SKM-1 treated with dmso at 0.1 percent for 144 hours (cell line): ENCODE measurements around the gene THRSP.
"Not testable (repeated sequence)": the region's sequence is repeated elsewhere in the genome, so short reads cannot be mapped to it uniquely, and the experiment has no call there.

Experiments
- DNase-seq: peaks from one replicate; lab custom pipeline; 2025; ENCODE audit not compliant: unreplicated experiment; lab: John Stamatoyannopoulos, UW

THRSP gene

DNA sequence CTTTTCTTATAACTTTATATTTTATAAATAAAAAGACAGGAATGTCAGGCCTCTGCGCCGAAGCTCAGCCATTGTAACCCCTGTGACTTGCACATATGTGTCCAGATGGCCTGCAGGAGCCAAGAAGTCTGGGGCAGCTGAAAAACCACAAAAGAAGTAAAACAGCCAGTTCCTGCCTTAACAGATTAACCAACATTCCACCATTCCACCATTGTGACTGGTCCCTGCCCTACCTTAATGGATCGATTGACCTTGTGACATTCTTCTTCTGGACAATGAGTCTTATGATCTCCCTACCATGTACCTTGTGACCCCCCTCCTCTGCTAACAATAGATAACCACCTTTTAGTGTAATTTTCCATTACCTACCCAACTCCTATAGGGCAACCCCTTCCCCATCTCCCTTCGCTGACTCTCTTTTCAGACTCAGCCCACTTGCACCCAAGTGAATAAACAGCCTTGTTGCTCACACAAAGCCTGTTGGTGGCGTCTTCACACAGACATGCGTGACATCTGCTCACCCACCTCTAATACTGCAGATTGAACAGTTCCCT, 22.9 kb downstream of the THRSP start:
- not testable (repeated sequence) for DNase-seq

DNA sequence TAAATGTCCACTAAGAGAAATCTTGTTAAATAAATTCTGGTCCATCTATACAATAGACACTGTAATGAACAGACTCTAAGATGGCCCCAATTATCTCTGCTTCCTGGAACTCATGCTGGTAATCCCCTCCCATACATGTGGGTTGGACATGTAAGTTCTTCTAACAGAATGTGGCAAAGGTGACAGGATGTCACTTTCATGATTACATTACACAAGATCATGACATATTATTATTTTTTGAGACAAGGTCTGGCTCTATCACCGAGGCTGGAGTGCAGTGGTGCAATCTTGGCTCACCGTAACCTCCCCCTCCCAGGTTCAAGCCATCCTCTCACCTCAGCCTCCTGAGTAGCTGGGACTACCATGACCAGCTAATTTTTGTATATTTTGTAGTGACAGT, 30.6 kb downstream of the THRSP start:
- no peak for DNase-seq

DNA sequence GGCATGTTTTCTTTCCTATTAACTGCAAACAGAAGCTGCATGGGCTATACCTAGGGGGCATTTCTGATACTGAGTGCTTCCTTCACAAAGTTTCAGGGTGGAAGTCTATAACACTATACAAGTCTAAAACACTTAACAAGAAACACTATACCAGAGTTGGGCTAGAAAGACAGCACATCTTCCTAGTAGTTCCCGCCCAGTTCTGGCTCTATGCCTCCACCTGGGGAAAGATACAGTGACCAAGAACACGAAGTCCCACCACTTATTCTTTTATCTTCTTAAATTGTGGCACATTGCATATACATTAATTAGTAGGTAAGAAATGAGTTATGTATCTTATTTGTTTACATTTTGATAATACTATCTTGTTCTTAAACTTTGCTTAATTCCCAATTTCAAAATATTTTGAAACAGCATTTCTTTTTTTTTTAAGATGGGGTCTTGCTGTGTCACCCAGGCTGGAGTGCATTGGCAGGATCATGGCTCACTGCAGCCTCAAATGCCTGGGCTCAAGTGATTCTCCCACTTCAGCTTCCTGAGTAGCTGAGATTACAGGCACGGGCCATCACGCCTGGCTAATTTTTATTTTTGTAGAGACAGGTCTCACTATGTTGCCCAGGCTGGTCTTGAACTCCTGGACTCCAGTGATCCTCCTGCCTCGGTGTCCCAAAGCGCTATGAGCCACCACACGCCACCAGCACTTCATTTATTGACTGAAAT, 34.2 kb downstream of the THRSP start:
- DNase-seq, result no peak

DNA sequence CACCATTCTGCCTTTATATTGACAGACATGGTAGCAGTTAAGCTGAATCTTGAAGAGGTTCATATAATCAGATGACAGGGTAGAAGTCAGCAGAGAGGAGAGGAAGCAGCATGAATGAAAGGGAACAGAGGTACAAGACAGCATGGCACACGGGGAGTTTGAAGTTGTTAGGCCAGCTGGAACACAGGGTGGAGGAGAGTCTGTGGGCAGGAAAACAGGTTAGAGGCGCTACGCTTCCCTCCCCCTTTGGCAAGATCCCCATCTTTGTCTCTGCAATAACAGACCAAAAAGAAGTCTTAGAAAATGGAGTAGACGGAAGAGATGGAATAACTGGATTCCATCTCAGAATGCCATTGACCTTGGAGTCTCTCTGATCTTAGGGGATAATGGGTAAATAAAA, 36.0 kb downstream of the THRSP start:
- no peak for DNase-seq

DNA sequence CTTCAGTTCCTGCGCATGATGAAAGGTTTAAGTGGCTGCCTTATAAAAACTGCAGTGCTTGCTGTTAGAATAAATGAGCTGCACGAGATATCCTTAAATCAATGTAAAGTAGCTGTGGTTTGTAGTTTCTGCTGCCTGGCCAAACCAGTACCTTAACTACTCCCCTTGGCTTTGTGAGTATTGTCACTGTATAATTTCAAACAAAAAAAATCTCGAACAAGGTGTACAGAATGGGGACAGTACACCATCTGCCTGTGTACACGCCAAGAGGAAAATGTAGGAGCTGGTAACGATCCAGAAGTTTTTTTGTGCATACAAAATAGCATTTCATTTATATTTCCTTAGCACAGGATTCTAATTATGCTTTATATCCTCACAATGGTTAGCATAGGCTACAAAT, 36.6 kb downstream of the THRSP start:
- no peak for DNase-seq

DNA sequence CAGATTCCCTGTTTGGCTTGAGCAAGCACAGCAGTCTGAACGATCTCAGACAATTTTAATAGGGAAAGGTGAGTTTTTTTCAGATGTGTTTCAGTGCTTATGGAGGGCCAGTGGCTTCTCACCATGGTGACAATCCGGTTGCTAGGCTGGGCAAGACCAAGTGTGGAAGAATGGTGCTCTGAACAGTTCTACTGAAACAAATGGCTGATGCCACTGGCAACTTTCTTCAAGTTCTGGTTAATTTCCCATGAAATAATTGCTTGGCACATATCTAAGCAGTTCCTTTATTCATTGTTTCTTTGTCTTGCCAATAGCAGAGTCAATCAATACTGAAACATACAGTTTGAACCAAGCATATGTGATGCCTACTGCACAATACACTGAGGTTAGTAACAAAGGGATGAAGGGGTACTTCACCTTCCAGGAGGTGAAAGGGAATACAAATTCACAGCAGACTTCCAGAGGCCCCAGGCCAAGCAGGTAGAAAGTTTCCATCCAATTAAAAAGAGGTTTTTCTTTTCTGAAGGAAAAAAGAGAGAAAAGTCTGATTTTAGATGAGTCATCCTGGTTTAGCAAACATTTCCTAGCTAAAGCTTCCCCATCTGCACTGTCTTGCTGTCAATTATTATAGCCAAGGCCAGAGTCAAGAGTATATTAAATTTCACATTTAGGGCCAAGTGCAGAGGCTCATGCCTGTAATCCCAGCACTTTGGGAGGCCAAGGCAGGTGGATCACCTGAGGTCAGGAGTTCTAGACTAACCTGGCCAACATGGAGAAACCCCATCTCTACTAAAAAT, 37.2 kb downstream of the THRSP start:
- no peak for DNase-seq

DNA sequence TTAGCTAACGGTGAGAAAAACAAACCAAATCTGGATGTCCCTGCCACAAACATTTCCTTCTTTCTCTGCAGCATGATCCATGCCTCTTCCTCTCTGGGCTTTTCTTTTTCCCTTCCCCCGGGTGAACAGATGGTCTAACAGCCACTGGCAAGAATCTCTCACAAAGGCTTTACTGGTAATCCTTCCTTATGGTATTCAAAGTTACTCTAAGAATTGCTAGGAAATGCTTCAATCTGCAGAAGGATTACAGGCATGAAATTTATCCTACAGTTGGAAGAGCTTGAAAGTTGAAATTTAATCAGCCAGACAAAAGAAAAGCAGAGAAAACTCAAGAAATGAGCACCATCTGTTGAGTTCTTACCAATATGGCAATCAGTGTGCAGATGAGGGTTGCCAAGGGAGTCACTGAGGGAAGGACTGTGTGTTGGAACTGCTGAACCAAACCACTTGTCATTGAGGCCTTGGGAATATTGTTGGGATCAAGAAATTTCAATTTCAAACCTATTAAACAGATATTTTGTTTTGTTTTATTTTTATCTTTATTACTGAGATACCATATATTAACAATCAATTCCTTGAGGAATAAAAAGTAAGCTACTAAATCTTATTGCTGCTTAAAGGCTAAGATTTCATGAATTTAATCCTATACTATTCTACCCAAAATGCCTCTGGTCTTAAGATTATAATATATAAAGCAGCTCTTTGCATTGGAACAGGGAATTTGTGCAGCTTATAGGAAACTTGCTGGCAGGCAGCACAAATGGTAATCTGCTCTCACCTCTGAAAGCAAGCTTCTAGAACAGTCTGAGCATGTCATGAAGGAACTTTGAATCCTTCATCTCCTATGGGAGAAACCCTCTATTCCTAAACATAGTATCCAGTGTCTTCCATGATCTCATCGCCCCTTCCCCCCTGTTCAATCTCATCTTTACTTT, 45.7 kb downstream of the THRSP start:
- no peak for DNase-seq

DNA sequence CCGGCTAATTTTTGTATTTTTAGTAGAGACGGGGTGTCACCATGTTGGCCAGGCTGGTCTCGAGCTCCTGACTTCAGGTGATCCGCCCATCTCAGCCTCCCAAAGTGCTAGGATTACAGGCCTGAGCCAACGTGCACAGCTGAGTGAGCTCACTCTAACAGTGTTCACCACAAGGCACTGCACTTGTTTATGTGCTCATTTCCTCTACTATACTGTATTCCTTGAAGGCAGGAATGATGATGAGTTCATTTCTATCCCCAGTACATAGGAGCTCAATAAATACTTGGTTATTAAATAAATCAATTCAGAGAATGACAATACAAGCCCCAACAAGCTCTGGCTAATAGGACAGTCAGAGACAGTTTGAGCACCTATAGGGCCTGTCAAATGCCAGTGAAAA, 46.7 kb downstream of the THRSP start:
- no peak for DNase-seq

DNA sequence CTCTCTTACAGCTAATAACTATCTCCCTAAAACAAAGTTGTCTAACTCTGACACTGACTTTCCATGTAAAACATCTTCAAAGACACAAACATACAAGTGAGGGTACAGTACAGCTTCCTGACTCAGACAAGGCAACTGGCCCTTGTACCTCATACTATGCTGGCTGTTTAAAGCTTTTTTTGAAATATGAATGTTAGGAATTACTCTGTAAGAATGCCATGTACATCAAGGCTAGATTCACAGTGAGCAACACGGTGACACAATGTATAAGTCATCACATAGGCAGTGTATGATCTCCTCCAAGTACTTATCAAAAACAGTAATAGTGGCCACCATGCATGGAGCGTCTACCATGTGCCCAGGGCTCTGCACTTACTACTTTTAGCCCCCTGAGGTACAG, 47.2 kb downstream of the THRSP start:
- no peak for DNase-seq

DNA sequence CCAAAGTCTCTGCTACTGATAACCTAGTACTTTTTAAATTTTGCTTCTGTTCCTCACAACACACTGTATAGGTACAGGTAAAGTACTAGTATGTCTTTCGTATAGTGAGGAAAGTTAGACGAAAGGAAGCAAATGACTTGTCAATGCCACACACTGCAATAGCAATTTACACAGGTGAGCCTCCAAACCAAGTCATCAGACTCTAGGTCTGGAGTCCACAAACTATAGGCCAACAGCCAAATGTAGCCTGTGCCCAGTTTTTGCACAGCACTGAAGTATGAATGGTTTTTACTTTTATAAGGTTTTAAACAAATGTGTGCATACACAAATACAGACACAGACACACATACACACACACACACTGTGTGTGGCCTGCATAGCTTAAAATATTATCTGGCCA, 47.6 kb downstream of the THRSP start:
- DNase-seq, result no peak

DNA sequence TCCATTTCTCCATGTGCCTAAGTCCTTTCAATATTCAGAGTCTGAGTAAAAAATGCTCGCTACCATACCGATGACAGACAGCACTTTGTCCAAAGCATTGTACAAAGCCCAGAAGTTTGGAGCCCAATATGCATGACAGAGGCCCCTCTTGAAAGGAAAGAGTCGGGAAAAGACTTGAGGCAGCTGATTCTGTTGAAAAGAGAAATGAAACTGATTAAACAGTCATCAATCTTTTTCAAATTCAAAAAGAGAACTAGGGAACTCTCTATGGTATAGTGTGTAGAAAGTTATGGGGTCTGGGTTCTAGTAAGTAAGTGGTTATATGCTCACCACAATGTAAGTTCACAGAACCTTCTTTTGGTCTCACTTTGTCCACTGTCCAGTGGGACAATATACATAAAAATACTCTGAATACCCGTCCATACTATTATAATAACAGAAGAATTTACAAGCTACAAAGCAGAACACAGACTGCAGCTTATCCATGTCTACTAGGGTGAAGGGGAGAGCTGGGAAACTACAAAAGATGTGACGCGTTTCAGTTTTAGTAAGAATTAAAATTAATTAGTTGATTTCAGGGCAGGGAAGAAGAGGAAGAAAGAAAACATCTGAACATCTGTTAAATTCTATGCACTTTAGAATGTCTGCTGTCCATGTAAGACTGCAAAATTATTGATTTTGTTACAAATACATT, 49.1 kb downstream of the THRSP start:
- DNase-seq, result no peak
